IPS-18a (cell line): ENCODE results near the gene GRM8.

Experiments used
- H3K27ac ChIP-seq: one replicate; pipeline ENCODE4 v1.5.1; 2013; ENCODE audit warnings: low read length
- H3K27me3 ChIP-seq: one replicate; pipeline ENCODE4 v1.6.1; 2013; ENCODE audit warnings: mild to moderate bottlenecking, low read length; ENCODE audit not compliant: control insufficient read depth, insufficient read depth
- H3K36me3 ChIP-seq: one replicate; pipeline ENCODE4 v1.6.1; 2013; ENCODE audit warnings: low read depth, low read length; ENCODE audit not compliant: control insufficient read depth
- H3K4me1 ChIP-seq: one replicate; pipeline ENCODE4 v1.6.1; 2013; ENCODE audit warnings: low read depth, low read length; ENCODE audit not compliant: control insufficient read depth
- H3K4me3 ChIP-seq: one replicate; pipeline ENCODE4 v1.5.1; 2013; ENCODE audit warnings: low read length
- H3K9ac ChIP-seq: one replicate; pipeline ENCODE4 v1.6.1; 2013; ENCODE audit warnings: mild to moderate bottlenecking, low read length, moderate library complexity
- H3K9me3 ChIP-seq: one replicate; pipeline ENCODE4 v1.6.1; 2013; ENCODE audit warnings: low read depth, low read length; ENCODE audit not compliant: control insufficient read depth

GRM8 gene

GRCh38 chr7:127057918-127058317 lies 194.8 kb downstream of the GRM8 start:
- H3K4me3 ChIP-seq: no peak overlapping the region
- no peaks in the 10 kb centered on the region for H3K4me1 ChIP-seq
- no peak overlapping the region for H3K27ac ChIP-seq
- H3K36me3 ChIP-seq: no peaks in the 10 kb centered on the region
- no peak overlapping the region for H3K9ac ChIP-seq
- no peaks in the 10 kb centered on the region for H3K9me3 ChIP-seq
- no peaks in the 10 kb centered on the region for H3K27me3 ChIP-seq

- no peaks in the 10 kb centered on the region for H3K36me3 ChIP-seq
- H3K4me1 ChIP-seq: no peaks in the 10 kb centered on the region
- no peak overlapping the region for H3K4me3 ChIP-seq
- no peaks in the 10 kb centered on the region for H3K9me3 ChIP-seq
- no peak overlapping the region for H3K27ac ChIP-seq
- no peak overlapping the region for H3K9ac ChIP-seq
- H3K27me3 ChIP-seq: no peaks in the 10 kb centered on the region
These were observed 196.5 kb downstream of the GRM8 start for GRCh38 chr7:127056202-127056601.

- H3K9ac ChIP-seq: no peak overlapping the region
- no peaks in the 10 kb centered on the region for H3K27me3 ChIP-seq
- no peak overlapping the region for H3K4me3 ChIP-seq
- no peaks in the 10 kb centered on the region for H3K4me1 ChIP-seq
- H3K9me3 ChIP-seq: no peaks in the 10 kb centered on the region
- no peaks in the 10 kb centered on the region for H3K36me3 ChIP-seq
- no peak overlapping the region for H3K27ac ChIP-seq
These were observed 205.2 kb downstream of the GRM8 start for GRCh38 chr7:127047521-127047920.

GRCh38 chr7:127041689-127042452 lies 210.9 kb downstream of the GRM8 start:
- H3K4me1 ChIP-seq: no peaks in the 10 kb centered on the region
- H3K9ac ChIP-seq: no peak overlapping the region
- no peaks in the 10 kb centered on the region for H3K27me3 ChIP-seq
- no peaks in the 10 kb centered on the region for H3K36me3 ChIP-seq
- no peaks in the 10 kb centered on the region for H3K9me3 ChIP-seq
- no peak overlapping the region for H3K27ac ChIP-seq
- H3K4me3 ChIP-seq: no peak overlapping the region

- no peaks in the 10 kb centered on the region for H3K36me3 ChIP-seq
These were observed 212.7 kb downstream of the GRM8 start for GRCh38 chr7:127040042-127040441.

GRCh38 chr7:127039541-127039940 lies 213.2 kb downstream of the GRM8 start:
- no peak overlapping the region for H3K9ac ChIP-seq
- H3K9me3 ChIP-seq: no peaks in the 10 kb centered on the region
- H3K27me3 ChIP-seq: no peaks in the 10 kb centered on the region
- H3K27ac ChIP-seq: no peak overlapping the region
- no peak overlapping the region for H3K4me3 ChIP-seq
- H3K4me1 ChIP-seq: no peaks in the 10 kb centered on the region
- H3K36me3 ChIP-seq: no peaks in the 10 kb centered on the region

More at GRCh38 chr7:127040042-127040441, 212.7 kb downstream of the GRM8 start:
- Histone ChIP-seq H3K4me1 (no peaks in the 10 kb centered on the region), H3K9me3 (no peaks in the 10 kb centered on the region), H3K27me3 (no peaks in the 10 kb centered on the region), H3K27ac (no peak overlapping the region), H3K9ac (no peak overlapping the region), H3K4me3 (no peak overlapping the region)

- Histone ChIP-seq H3K36me3 (no peaks in the 10 kb centered on the region), H3K9ac (no peak overlapping the region), H3K27ac (no peak overlapping the region), H3K4me1 (no peaks in the 10 kb centered on the region), H3K9me3 (no peaks in the 10 kb centered on the region), H3K4me3 (no peak overlapping the region), H3K27me3 (no peaks in the 10 kb centered on the region)
These were observed 217.4 kb downstream of the GRM8 start for GRCh38 chr7:127035203-127035849.

GRCh38 chr7:127034186-127034806 lies 218.4 kb downstream of the GRM8 start:
- H3K4me1 ChIP-seq: no peaks in the 10 kb centered on the region
- H3K9me3 ChIP-seq: no peaks in the 10 kb centered on the region
- H3K4me3 ChIP-seq: no peak overlapping the region
- H3K9ac ChIP-seq: no peak overlapping the region
- H3K36me3 ChIP-seq: no peaks in the 10 kb centered on the region
- no peak overlapping the region for H3K27ac ChIP-seq
- H3K27me3 ChIP-seq: no peaks in the 10 kb centered on the region

GRCh38 chr7:127029823-127030222 lies 222.9 kb downstream of the GRM8 start:
- Histone ChIP-seq H3K27me3 (no peaks in the 10 kb centered on the region), H3K9ac (no peak overlapping the region), H3K27ac (no peak overlapping the region), H3K36me3 (no peaks in the 10 kb centered on the region), H3K9me3 (no peaks in the 10 kb centered on the region), H3K4me1 (no peaks in the 10 kb centered on the region), H3K4me3 (no peak overlapping the region)

GRCh38 chr7:127021857-127022256 lies 230.9 kb downstream of the GRM8 start:
- no peaks in the 10 kb centered on the region for H3K4me1 ChIP-seq
- H3K4me3 ChIP-seq: no peak overlapping the region
- H3K27ac ChIP-seq: no peak overlapping the region
- no peaks in the 10 kb centered on the region for H3K27me3 ChIP-seq
- H3K9ac ChIP-seq: no peak overlapping the region
- no peaks in the 10 kb centered on the region for H3K36me3 ChIP-seq
- no peaks in the 10 kb centered on the region for H3K9me3 ChIP-seq

- Histone ChIP-seq H3K36me3 (no peaks in the 10 kb centered on the region), H3K4me1 (no peaks in the 10 kb centered on the region), H3K9ac (no peak overlapping the region), H3K9me3 (no peaks in the 10 kb centered on the region), H3K27ac (no peak overlapping the region), H3K4me3 (no peak overlapping the region), H3K27me3 (no peaks in the 10 kb centered on the region)
These were observed 231.6 kb downstream of the GRM8 start for GRCh38 chr7:127021019-127021738.
